Measurements from ENCODE around the gene ADARB1.

The ADARB1 gene

DNA sequence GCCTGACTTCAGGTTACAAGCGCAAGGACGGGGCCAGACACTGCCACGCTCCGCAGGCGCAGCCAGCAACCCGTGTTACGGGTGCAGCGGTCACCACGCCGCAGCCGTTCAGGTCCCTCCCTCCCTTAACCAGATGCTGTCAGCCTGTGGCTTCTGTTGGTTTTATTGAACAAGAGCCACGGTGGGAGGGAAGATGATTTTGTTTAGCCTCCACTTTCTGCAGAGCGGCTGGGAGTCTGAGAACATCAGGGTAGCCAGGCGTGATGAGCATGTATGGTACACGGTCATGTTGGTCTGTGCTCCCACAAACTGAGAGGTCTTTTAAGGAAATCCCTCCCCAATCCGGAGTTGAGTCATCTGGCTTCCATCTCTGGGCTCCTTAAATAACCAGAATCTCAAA is 18.5 kb upstream of the ADARB1 start:
- DNase-seq = no peak

DNA sequence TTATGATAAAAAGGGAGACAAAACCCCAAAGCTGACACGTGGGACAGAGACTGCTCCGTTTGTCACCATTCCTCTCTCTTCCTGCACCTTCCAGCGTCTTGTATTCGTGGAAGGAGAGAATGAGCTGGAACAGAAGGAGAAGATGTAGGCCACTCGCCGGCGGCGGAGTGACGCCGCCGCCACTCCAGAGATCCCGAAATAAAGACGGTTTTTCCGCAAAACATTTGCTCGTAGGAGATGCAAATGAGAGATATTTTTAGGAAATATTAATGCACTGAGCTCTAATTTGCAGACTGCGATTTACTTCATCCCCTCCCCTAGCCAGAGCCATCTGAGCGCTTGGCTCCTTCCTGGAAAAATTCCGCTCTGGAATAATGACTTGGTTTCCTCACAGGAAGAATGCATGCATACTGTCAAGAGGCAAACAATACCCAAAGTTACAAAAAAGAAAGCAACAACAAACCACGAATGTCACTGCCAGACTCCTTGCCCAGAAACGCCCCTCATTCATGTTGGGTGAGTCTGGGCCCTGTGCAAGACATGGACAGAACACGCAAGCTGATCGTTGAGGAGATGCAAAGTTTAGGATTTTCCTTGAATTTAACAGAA is 18.0 kb upstream of the ADARB1 start:
- DNase-seq = no peak

GRCh38 chr21:45056917-45057560 is 17.3 kb upstream of the ADARB1 start:
- no peak for DNase-seq

GRCh38 chr21:45057886-45058285 is 16.5 kb upstream of the ADARB1 start:
- no peak for DNase-seq

- no peak for DNase-seq
These were observed 15.3 kb upstream of the ADARB1 start for GRCh38 chr21:45059121-45059520.

GRCh38 chr21:45060089-45060488 is 14.3 kb upstream of the ADARB1 start:
- no peak for DNase-seq

DNA sequence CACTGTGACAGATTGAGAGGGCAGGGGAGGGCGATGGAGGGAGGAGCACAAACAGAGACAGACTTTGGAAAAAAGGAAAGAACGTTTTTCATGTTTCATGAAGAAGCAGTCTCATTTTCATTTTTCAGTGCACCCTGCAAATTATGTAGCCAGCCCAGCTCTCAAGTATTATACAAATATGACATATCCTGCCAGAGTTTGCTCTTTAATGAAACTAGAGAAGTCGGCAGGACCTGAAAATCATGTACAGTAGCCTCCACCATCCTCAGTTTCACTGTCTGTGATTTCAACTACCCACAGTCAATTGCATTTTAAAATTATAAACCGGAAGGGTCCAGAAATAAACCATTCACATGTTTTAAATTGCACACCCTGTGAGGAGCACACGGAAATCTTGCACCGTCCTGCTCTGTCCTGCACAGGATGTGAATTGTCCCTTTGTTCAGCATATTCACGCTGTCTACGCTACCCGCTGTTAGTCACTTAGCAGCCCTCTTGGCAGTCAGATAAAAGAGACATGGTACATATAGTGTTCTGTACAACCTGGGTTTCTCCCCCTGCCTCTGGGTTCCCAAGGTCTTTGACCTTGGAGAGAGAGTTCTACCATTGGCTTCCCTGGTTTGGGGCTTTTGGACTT is 13.6 kb upstream of the ADARB1 start:
- no peak for DNase-seq

GRCh38 chr21:45064091-45064490 is 10.3 kb upstream of the ADARB1 start:
- no peak for DNase-seq

- no peak for DNase-seq
These were observed 9.6 kb upstream of the ADARB1 start for GRCh38 chr21:45064618-45065399.

- no peak for DNase-seq
These were observed 6.7 kb upstream of the ADARB1 start for GRCh38 chr21:45067462-45068285.

- DNase-seq = no peak
These were observed 5.3 kb upstream of the ADARB1 start for GRCh38 chr21:45069085-45069484.

DNA sequence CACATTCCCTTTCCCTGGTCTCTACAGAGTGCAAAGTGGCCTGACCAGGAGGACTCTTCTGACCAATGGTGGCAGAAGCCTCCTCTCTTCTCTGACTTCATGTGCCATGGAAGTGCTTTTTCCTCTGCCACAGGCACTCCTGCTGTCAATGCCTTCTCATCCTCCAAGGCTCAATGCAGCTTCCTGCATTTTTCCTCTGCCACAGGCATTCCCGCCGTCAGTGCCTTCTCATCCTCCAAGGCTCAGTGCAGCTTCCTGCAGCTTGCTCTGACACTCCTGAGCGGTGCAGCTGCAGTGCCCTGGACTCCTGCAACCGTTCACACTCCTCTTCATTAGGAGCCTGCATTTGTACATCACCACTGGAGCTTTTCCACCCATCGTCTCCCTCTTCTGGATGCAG is 4.7 kb upstream of the ADARB1 start:
- no peak for DNase-seq

DNA sequence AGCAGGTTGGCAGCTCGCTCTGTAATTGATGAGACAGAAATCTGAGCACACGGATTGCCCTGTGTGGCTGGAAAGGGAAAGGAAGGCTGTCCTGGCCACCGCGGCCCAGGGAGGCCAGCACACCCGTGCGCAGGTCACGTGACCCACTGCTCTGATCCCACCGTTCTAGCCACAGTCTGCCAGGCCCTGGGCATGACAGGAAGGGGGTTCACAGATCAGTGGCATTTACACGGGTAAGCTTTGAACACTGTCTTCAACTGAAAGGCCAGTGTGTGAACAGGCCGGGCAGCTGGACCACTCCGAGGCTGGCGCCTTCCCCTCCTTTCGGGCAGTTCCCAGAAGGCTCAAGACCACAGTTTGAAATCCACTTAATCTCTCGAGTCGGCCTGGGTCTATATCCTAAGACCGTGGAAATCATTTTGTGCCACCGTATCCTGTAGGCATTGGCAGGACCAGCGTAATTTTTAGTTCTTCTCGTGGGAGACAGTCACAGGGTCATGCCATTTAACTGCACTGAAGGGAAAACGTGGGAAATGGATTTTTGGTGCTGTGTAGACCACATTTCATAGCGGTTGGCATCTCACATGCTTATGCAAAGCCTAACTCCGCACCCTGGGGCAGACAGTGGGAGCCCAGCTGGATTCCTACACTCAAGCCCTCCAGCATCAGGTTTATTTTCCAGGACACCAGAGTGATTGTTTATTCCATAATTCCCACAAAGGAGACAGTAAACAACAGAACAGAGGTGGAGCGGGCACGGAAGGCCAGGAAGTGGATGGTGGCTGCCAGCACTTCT is 3.1 kb upstream of the ADARB1 start:
- DNase-seq = no peak

- no peak for DNase-seq
These were observed 2.3 kb upstream of the ADARB1 start for GRCh38 chr21:45071874-45072737.

- DNase-seq = no peak
These were observed 1.6 kb upstream of the ADARB1 start for GRCh38 chr21:45072738-45073300.

- DNase-seq = no peak
These were observed 906 bp upstream of the ADARB1 start for GRCh38 chr21:45073301-45074047.

- DNase-seq = peak in 1 of 2 experiments; percentile 35
These were observed 627 bp downstream of the ADARB1 start for GRCh38 chr21:45074818-45075595.

DNA sequence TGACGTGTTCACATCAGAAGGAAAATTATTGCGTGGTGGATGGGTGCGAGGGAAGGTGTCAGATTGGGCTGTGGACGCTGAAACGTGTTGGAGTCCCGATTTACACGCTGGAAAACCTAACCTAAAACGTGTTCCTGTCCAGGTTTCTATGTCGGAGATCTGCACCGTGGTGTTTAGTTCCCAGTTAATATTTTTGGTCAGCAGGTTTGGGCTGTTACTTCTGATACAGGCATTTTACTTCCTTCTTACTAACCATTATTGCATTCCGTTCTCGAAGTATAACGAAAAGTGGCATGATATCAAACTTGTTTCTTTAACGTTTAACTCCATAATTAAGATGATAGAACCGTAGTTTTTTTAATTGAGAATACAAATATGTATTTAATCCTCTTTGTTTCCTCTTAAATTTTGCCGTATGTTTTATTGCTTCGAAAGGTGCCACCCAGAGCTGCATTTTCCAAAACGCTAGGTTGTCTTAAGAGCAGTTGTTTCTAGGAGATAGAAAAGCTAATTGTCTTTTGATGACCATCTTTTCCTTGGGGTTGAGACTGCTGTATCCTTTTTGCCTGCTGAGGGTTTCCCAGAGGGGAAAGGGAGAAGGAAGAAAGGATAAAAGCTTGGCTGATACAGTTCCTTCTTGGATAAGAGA is 1.3 kb downstream of the ADARB1 start:
- no peak for DNase-seq
